ENCODE results near the gene ARSI.

The ARSI gene

GRCh38 chr5:150263801-150264621 lies 38.7 kb downstream of the ARSI start:
- H2BK5ac ChIP-seq (ENCODE audit: low read depth, low read length, poor library complexity, severe bottlenecking), result no peak overlapping the region
- H4K91ac ChIP-seq (ENCODE audit: low read length), result peak overlapping the region; percentile 95
- H2AFZ ChIP-seq (ENCODE audit: low read depth, low read length), result no peak overlapping the region
- H3K4me2 ChIP-seq (ENCODE audit: low read length, poor library complexity, severe bottlenecking), result peak overlapping the region; percentile 11
- H3K9me3 ChIP-seq (ENCODE audit: control insufficient read depth, low read length), result no peaks in the 10 kb centered on the region
- H2AK5ac ChIP-seq (ENCODE audit: low read length, severe bottlenecking), result peak overlapping the region; percentile 24
- H3K79me1 ChIP-seq (replicated peaks; ENCODE audit: low read length, poor library complexity, severe bottlenecking), result no peaks in the 10 kb centered on the region
- peak overlapping the region in 1 of 2 experiments; percentile 82 for H3K14ac ChIP-seq (ENCODE audit: low read length in 2 of 2)
- H3K36me3 ChIP-seq (ENCODE audit: control insufficient read depth in 1 of 2, insufficient read depth in 2 of 2, low read depth in 1 of 2, low read length in 2 of 2), result no peaks in the 10 kb centered on the region
- H4K8ac ChIP-seq (ENCODE audit: low read length), result peak overlapping the region; percentile 66
- peak overlapping the region in 1 of 2 experiments; percentile 62 for H3K4me3 ChIP-seq (ENCODE audit: insufficient read depth in 1 of 2, low read depth in 1 of 2, low read length in 2 of 2)
- H2BK15ac ChIP-seq (ENCODE audit: low read depth, poor library complexity, severe bottlenecking), result no peak overlapping the region
- peak overlapping the region; percentile 75 to 81 for H2BK12ac ChIP-seq (ENCODE audit: low read length in 2 of 2)
- H3K18ac ChIP-seq (ENCODE audit: low read depth in 1 of 2, low read length in 2 of 2), result peak overlapping the region; percentile 81 to 96
- peak overlapping the region in 1 of 2 experiments; percentile 65 for H3K4ac ChIP-seq (ENCODE audit: low read depth in 1 of 2, low read length in 2 of 2)
- H3K4me1 ChIP-seq (ENCODE audit: control insufficient read depth, insufficient read depth, low read depth, low read length), result peaks cover 28% of the 10 kb centered on the region
- DNase-seq, result peak; percentile 84
- H3K23ac ChIP-seq (ENCODE audit: low read length in 2 of 2), result no peak overlapping the region
- WGBS, result 41% methylated on average over 9 of the region's 11 CpGs
- H3K9ac ChIP-seq (ENCODE audit: low read length), result peak overlapping the region; percentile 25
- peak overlapping the region; percentile 1 for H3K27ac ChIP-seq (ENCODE audit: low read length, poor library complexity, severe bottlenecking)
- H2BK120ac ChIP-seq (ENCODE audit: low read depth, low read length), result no peak overlapping the region
- H3K27me3 ChIP-seq (ENCODE audit: control insufficient read depth in 1 of 2, insufficient read depth in 1 of 2, low read length in 2 of 2), result no peaks in the 10 kb centered on the region

- peak overlapping the region; percentile 76 for H4K91ac ChIP-seq (ENCODE audit: low read length)
- H2AFZ ChIP-seq (ENCODE audit: low read depth, low read length), result no peak overlapping the region
- no peaks in the 10 kb centered on the region for H3K36me3 ChIP-seq (ENCODE audit: control insufficient read depth in 1 of 2, insufficient read depth in 2 of 2, low read depth in 1 of 2, low read length in 2 of 2)
- peaks cover 28% of the 10 kb centered on the region for H3K4me1 ChIP-seq (ENCODE audit: control insufficient read depth, insufficient read depth, low read depth, low read length)
- H3K18ac ChIP-seq (ENCODE audit: low read depth in 1 of 2, low read length in 2 of 2), result peak overlapping the region; percentile 65 to 96
- no peak overlapping the region for H2AK5ac ChIP-seq (ENCODE audit: low read length, severe bottlenecking)
- peak overlapping the region; percentile 0 to 19 for H3K4ac ChIP-seq (ENCODE audit: low read depth in 1 of 2, low read length in 2 of 2)
- H2BK15ac ChIP-seq (ENCODE audit: low read depth, poor library complexity, severe bottlenecking), result no peak overlapping the region
- peak overlapping the region; percentile 25 for H3K9ac ChIP-seq (ENCODE audit: low read length)
- no peak overlapping the region for H3K23ac ChIP-seq (ENCODE audit: low read length in 2 of 2)
- peak overlapping the region in 1 of 2 experiments; percentile 62 for H3K4me3 ChIP-seq (ENCODE audit: insufficient read depth in 1 of 2, low read depth in 1 of 2, low read length in 2 of 2)
- H3K79me1 ChIP-seq (replicated peaks; ENCODE audit: low read length, poor library complexity, severe bottlenecking), result no peaks in the 10 kb centered on the region
- peak; percentile 13 for DNase-seq
- no peaks in the 10 kb centered on the region for H3K27me3 ChIP-seq (ENCODE audit: control insufficient read depth in 1 of 2, insufficient read depth in 1 of 2, low read length in 2 of 2)
- no peaks in the 10 kb centered on the region for H3K9me3 ChIP-seq (ENCODE audit: control insufficient read depth, low read length)
- peak overlapping the region; percentile 11 for H3K4me2 ChIP-seq (ENCODE audit: low read length, poor library complexity, severe bottlenecking)
- peak overlapping the region; percentile 1 for H3K27ac ChIP-seq (ENCODE audit: low read length, poor library complexity, severe bottlenecking)
- WGBS, result 90% methylated on average over 4 of the region's 5 CpGs
- H3K14ac ChIP-seq (ENCODE audit: low read length in 2 of 2), result peak overlapping the region in 1 of 2 experiments; percentile 82
- no peak overlapping the region for H2BK5ac ChIP-seq (ENCODE audit: low read depth, low read length, poor library complexity, severe bottlenecking)
- H2BK12ac ChIP-seq (ENCODE audit: low read length in 2 of 2), result peak overlapping the region; percentile 7 to 90
- H4K8ac ChIP-seq (ENCODE audit: low read length), result peak overlapping the region; percentile 46
- no peak overlapping the region for H2BK120ac ChIP-seq (ENCODE audit: low read depth, low read length)
These were observed 39.3 kb downstream of the ARSI start for GRCh38 chr5:150263375-150263775.

GRCh38 chr5:150262502-150262901 lies 40.2 kb downstream of the ARSI start:
- Histone ChIP-seq H3K27ac (ENCODE audit: low read length, poor library complexity, severe bottlenecking) (no peak overlapping the region), H3K4me1 (ENCODE audit: control insufficient read depth, insufficient read depth, low read depth, low read length) (peaks cover 32% of the 10 kb centered on the region), H3K27me3 (ENCODE audit: control insufficient read depth in 1 of 2, insufficient read depth in 1 of 2, low read length in 2 of 2) (no peaks in the 10 kb centered on the region), H3K18ac (ENCODE audit: low read depth in 1 of 2, low read length in 2 of 2) (no peak overlapping the region), H2AFZ (ENCODE audit: low read depth, low read length) (no peak overlapping the region), H3K36me3 (ENCODE audit: control insufficient read depth in 1 of 2, insufficient read depth in 2 of 2, low read depth in 1 of 2, low read length in 2 of 2) (no peaks in the 10 kb centered on the region), H3K9ac (ENCODE audit: low read length) (no peak overlapping the region), H3K23ac (ENCODE audit: low read length in 2 of 2) (no peak overlapping the region), H3K79me1 (replicated peaks; ENCODE audit: low read length, poor library complexity, severe bottlenecking) (no peaks in the 10 kb centered on the region), H2BK12ac (ENCODE audit: low read length in 2 of 2) (no peak overlapping the region), H2BK15ac (ENCODE audit: low read depth, poor library complexity, severe bottlenecking) (no peak overlapping the region), H2BK120ac (ENCODE audit: low read depth, low read length) (no peak overlapping the region), H3K4me2 (ENCODE audit: low read length, poor library complexity, severe bottlenecking) (no peak overlapping the region), H3K4ac (ENCODE audit: low read depth in 1 of 2, low read length in 2 of 2) (no peak overlapping the region), H3K4me3 (ENCODE audit: insufficient read depth in 1 of 2, low read depth in 1 of 2, low read length in 2 of 2) (no peak overlapping the region), H4K8ac (ENCODE audit: low read length) (no peak overlapping the region), H2BK5ac (ENCODE audit: low read depth, low read length, poor library complexity, severe bottlenecking) (no peak overlapping the region), H3K9me3 (ENCODE audit: control insufficient read depth, low read length) (no peaks in the 10 kb centered on the region), H4K91ac (ENCODE audit: low read length) (no peak overlapping the region), H2AK5ac (ENCODE audit: low read length, severe bottlenecking) (no peak overlapping the region), H3K14ac (ENCODE audit: low read length in 2 of 2) (no peak overlapping the region)
- no peak for DNase-seq
- WGBS, result 100% methylated on average over 4 of the region's 7 CpGs

GRCh38 chr5:150261231-150261630 lies 41.5 kb downstream of the ARSI start:
- no peaks in the 10 kb centered on the region for H3K27me3 ChIP-seq (ENCODE audit: control insufficient read depth in 1 of 2, insufficient read depth in 1 of 2, low read length in 2 of 2)
- no peaks in the 10 kb centered on the region for H3K9me3 ChIP-seq (ENCODE audit: control insufficient read depth, low read length)
- no peak overlapping the region for H3K14ac ChIP-seq (ENCODE audit: low read length in 2 of 2)
- H2AFZ ChIP-seq (ENCODE audit: low read depth, low read length), result peak overlapping the region; percentile 10
- H3K36me3 ChIP-seq (ENCODE audit: control insufficient read depth in 1 of 2, insufficient read depth in 2 of 2, low read depth in 1 of 2, low read length in 2 of 2), result no peaks in the 10 kb centered on the region
- no peak overlapping the region for H2AK5ac ChIP-seq (ENCODE audit: low read length, severe bottlenecking)
- no peak overlapping the region for H4K91ac ChIP-seq (ENCODE audit: low read length)
- H3K18ac ChIP-seq (ENCODE audit: low read depth in 1 of 2, low read length in 2 of 2), result peak overlapping the region in 1 of 2 experiments; percentile 31
- peak overlapping the region in 1 of 2 experiments; percentile 92 for H2BK12ac ChIP-seq (ENCODE audit: low read length in 2 of 2)
- DNase-seq, result peak; percentile 28
- WGBS, result 27% methylated on average over 6 of the region's 8 CpGs
- peaks cover 30% of the 10 kb centered on the region for H3K4me1 ChIP-seq (ENCODE audit: control insufficient read depth, insufficient read depth, low read depth, low read length)
- no peak overlapping the region for H2BK15ac ChIP-seq (ENCODE audit: low read depth, poor library complexity, severe bottlenecking)
- H3K9ac ChIP-seq (ENCODE audit: low read length), result no peak overlapping the region
- H3K4ac ChIP-seq (ENCODE audit: low read depth in 1 of 2, low read length in 2 of 2), result no peak overlapping the region
- no peak overlapping the region for H3K27ac ChIP-seq (ENCODE audit: low read length, poor library complexity, severe bottlenecking)
- H3K79me1 ChIP-seq (replicated peaks; ENCODE audit: low read length, poor library complexity, severe bottlenecking), result no peaks in the 10 kb centered on the region
- no peak overlapping the region for H2BK5ac ChIP-seq (ENCODE audit: low read depth, low read length, poor library complexity, severe bottlenecking)
- H3K4me2 ChIP-seq (ENCODE audit: low read length, poor library complexity, severe bottlenecking), result no peak overlapping the region
- no peak overlapping the region for H3K4me3 ChIP-seq (ENCODE audit: insufficient read depth in 1 of 2, low read depth in 1 of 2, low read length in 2 of 2)
- no peak overlapping the region for H2BK120ac ChIP-seq (ENCODE audit: low read depth, low read length)
- peak overlapping the region; percentile 69 for H4K8ac ChIP-seq (ENCODE audit: low read length)
- no peak overlapping the region for H3K23ac ChIP-seq (ENCODE audit: low read length in 2 of 2)
